ENCODE measurements around the gene RUNDC1.

RUNDC1 gene

GRCh38 chr17:43020030-43020621 is 39.8 kb downstream of the RUNDC1 start:
- no peak for DNase-seq

GRCh38 chr17:43020789-43021740 is 40.7 kb downstream of the RUNDC1 start:
- peak; percentile 64 for DNase-seq

- no peak for DNase-seq
These were observed 41.6 kb downstream of the RUNDC1 start, which contains the start of gene VAT1 for GRCh38 chr17:43021741-43022512. VAT1 (minus strand) TSS chr17:43022385; CDS start chr17:43022322, 63 bp downstream.

GRCh38 chr17:43024407-43025289 is 44.3 kb downstream of the RUNDC1 start, which contains the start of gene RND2:
RND2 (plus strand) TSS chr17:43025231; CDS start chr17:43025348, 117 bp downstream.
- DNase-seq: peak; percentile 73

- no peak for DNase-seq
These were observed 44.9 kb downstream of the RUNDC1 start for GRCh38 chr17:43025290-43025657.

- no peak for DNase-seq
These were observed 45.6 kb downstream of the RUNDC1 start for GRCh38 chr17:43025766-43026537.

GRCh38 chr17:43026595-43026994 is 46.2 kb downstream of the RUNDC1 start:
- DNase-seq: no peak

- DNase-seq: no peak
These were observed 47.0 kb downstream of the RUNDC1 start for GRCh38 chr17:43027091-43028032.

GRCh38 chr17:43028221-43028861 is 48.0 kb downstream of the RUNDC1 start:
- no peak for DNase-seq

GRCh38 chr17:43030137-43030767 is 49.9 kb downstream of the RUNDC1 start:
- no peak for DNase-seq

GRCh38 chr17:43031666-43032065 is 51.3 kb downstream of the RUNDC1 start:
- DNase-seq: no peak

- no peak for DNase-seq
These were observed 53.9 kb downstream of the RUNDC1 start for GRCh38 chr17:43033948-43034881.

- no peak for DNase-seq
These were observed 54.5 kb downstream of the RUNDC1 start for GRCh38 chr17:43034894-43035293.

GRCh38 chr17:43039646-43040045 is 59.3 kb downstream of the RUNDC1 start:
- no peak for DNase-seq

- no peak for DNase-seq
These were observed 60.3 kb downstream of the RUNDC1 start for GRCh38 chr17:43040655-43041054.

- no peak for DNase-seq
These were observed 61.8 kb downstream of the RUNDC1 start for GRCh38 chr17:43042025-43042628.
